OCI-LY7 (cell line): ENCODE data around the gene DNER. TPM values are rescaled to one million over a fixed set of nuclear protein-coding genes. Genes with fewer than 3 reads are reported as not detected.

Experiments
- BruUV-seq: library from RNA; stranded (reverse); fragments of 400-500 nt; replicated peaks from 2 replicates; lab custom pipeline; 2021; lab: Mats Ljungman, UMichigan
- CTCF ChIA-PET: fragments of 300-600 bp; sonication (Branson Sonifier 250); formaldehyde crosslinking; loops from one replicate; lab custom pipeline; 2022; ENCODE audit warnings: antibody characterized with exemption; ENCODE audit not compliant: unreplicated experiment; lab: Charles Lee
- POLR2A ChIA-PET: fragments of 300-600 bp; sonication (Branson Sonifier 250); formaldehyde crosslinking; loops from one replicate; lab custom pipeline; 2022; ENCODE audit warnings: antibody characterized with exemption; lab: Charles Lee
- DNase-seq: peaks from one replicate; pipeline ENCODE4 v3.0.0-alpha.2; 2015; ENCODE audit warnings: low spot score
- H2AFZ ChIP-seq: fragments of 200-600 bp; sonication (generic), shearing (Covaris generic); 2 replicates; pipeline ENCODE4 v1.6.1; 2014; ENCODE audit warnings: mild to moderate bottlenecking, antibody characterized with exemption, low read length, moderate library complexity
- H3K27ac ChIP-seq: fragments of 200-600 bp; sonication (generic); 2 replicates; pipeline ENCODE4 v1.5.1; 2014; ENCODE audit warnings: mixed run types, low read depth, mild to moderate bottlenecking, moderate library complexity, low read length, inconsistent platforms; ENCODE audit not compliant: poor library complexity, severe bottlenecking
- H3K36me3 ChIP-seq: fragments of 200-600 bp; sonication (generic); 2 replicates; pipeline ENCODE4 v1.6.1; 2014; ENCODE audit warnings: mild to moderate bottlenecking, antibody characterized with exemption, low read length, moderate library complexity, mixed read lengths; ENCODE audit not compliant: insufficient read depth
- H3K4me1 ChIP-seq: fragments of 200-600 bp; sonication (generic); 2 replicates; pipeline ENCODE4 v1.5.1; 2014; ENCODE audit warnings: mild to moderate bottlenecking, low read length; ENCODE audit not compliant: insufficient read depth, poor library complexity, severe bottlenecking
- H3K4me2 ChIP-seq: fragments of 200-600 bp; sonication (generic); 2 replicates; pipeline ENCODE4 v1.6.1; 2014; ENCODE audit warnings: mild to moderate bottlenecking, low read length
- H3K4me3 ChIP-seq: fragments of 200-600 bp; sonication (generic); 2 replicates; pipeline ENCODE4 v1.5.1; 2014; ENCODE audit warnings: mild to moderate bottlenecking, low read depth, low read length; ENCODE audit not compliant: poor library complexity, severe bottlenecking
- H3K79me2 ChIP-seq: fragments of 200-600 bp; sonication (generic); 2 replicates; pipeline ENCODE4 v1.6.1; 2016; ENCODE audit warnings: low read depth, mild to moderate bottlenecking, low read length, moderate library complexity, mixed read lengths; ENCODE audit not compliant: insufficient read depth
- H3K9me2 ChIP-seq: fragments of 200-600 bp; sonication (generic); 2 replicates; pipeline ENCODE4 v1.6.1; 2016; ENCODE audit warnings: mild to moderate bottlenecking, low read length, mixed read lengths; ENCODE audit not compliant: insufficient read depth
- H3K9me3 ChIP-seq: fragments of 200-600 bp; sonication (generic); 2 replicates; pipeline ENCODE4 v1.6.1; 2014; ENCODE audit warnings: mild to moderate bottlenecking, mixed run types, low read length, mixed read lengths
- H4K20me1 ChIP-seq: fragments of 200-600 bp; sonication (generic); 2 replicates; pipeline ENCODE4 v1.6.1; 2014; ENCODE audit warnings: mild to moderate bottlenecking, antibody characterized with exemption, low read length, moderate library complexity, mixed read lengths; ENCODE audit not compliant: insufficient read depth
- EZH2phosphoT487 ChIP-seq: fragments of 200-600 bp; sonication (generic); IDR thresholded peaks from 2 replicates; pipeline ENCODE4 v1.6.1; 2018; ENCODE audit warnings: low read depth, borderline replicate concordance, mild to moderate bottlenecking, mixed run types, antibody characterized with exemption, low read length, moderate library complexity, mixed read lengths
- intact Hi-C: fragments of 100-400 bp; cut with micrococcal nuclease; formaldehyde crosslinking; loops from one replicate; pipeline ENCODE4 v1.10.0; 2022; ENCODE audit not compliant: unreplicated experiment
- total RNA-seq, 2 experiments: library from RNA; depleted of rRNA in 1 of 2; stranded (reverse); fragments of >200 nt in 1 of 2; shearing (Covaris generic) in 1 of 2; gene quantifications; 2 replicates each; pipeline ENCODE4 v1.2.3, GENCODE V29; 2014 to 2022
- TF ChIP-seq, protein P1 (sequence below): fragments of 200-600 bp; sonication (generic); conservative IDR thresholded peaks from 2 replicates; pipeline ENCODE4 v1.5.1; 2014; ENCODE audit warnings: mild to moderate bottlenecking, antibody characterized with exemption, low read length, moderate library complexity, mixed read lengths

Gene DNER
- total RNA-seq, 2 experiments from 2014 or later, result not detected

DNA sequence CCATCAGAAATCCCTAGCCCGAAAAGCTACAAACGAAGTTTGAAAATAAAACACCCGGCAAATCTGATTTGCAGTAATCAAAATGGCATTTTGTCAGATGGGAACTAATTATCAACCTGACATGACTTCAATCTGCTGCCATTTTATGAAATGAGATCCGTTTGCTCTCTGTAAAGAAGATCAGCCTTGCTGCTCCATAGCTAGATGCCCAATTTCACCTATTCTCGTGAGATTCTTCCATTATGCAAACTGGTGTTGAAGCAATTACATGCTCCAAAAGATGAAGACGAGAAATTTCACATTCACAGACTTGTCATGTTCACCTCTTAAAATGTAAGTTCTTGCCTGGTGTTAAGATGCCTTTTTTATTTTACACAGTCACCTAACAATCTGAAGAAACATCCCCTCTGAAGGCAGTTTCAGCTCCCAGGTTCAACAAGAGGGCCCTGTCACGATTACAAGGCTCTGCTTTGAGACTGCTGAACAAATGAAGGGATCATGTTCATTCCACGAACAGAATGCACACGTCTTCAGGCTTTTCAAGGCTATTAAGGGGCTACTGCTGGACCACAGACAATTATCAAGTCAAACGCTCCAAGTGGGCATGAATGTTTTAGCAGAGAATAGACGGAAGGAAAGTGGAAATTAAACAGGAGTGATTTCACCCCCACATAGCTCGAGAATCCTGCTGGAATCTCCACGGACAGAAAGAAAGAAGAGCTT lies 270.6 kb downstream of the DNER start:
- no TSS peak for BruUV-seq
- Histone ChIP-seq H4K20me1 (no peaks in the 10 kb centered on the region), H3K36me3 (no peaks in the 10 kb centered on the region), H3K27ac (no peak overlapping the region), H3K9me3 (no peaks in the 10 kb centered on the region), H3K4me1 (no peaks in the 10 kb centered on the region), H3K4me3 (no peak overlapping the region), H2AFZ (no peak overlapping the region), H3K4me2 (no peak overlapping the region), H3K9me2 (no peaks in the 10 kb centered on the region), H3K79me2 (no peaks in the 10 kb centered on the region)
- intact Hi-C loops, result no loop called here
- TF ChIP-seq, protein P1, sequence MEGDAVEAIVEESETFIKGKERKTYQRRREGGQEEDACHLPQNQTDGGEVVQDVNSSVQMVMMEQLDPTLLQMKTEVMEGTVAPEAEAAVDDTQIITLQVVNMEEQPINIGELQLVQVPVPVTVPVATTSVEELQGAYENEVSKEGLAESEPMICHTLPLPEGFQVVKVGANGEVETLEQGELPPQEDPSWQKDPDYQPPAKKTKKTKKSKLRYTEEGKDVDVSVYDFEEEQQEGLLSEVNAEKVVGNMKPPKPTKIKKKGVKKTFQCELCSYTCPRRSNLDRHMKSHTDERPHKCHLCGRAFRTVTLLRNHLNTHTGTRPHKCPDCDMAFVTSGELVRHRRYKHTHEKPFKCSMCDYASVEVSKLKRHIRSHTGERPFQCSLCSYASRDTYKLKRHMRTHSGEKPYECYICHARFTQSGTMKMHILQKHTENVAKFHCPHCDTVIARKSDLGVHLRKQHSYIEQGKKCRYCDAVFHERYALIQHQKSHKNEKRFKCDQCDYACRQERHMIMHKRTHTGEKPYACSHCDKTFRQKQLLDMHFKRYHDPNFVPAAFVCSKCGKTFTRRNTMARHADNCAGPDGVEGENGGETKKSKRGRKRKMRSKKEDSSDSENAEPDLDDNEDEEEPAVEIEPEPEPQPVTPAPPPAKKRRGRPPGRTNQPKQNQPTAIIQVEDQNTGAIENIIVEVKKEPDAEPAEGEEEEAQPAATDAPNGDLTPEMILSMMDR, result no peak
- no peak for TF ChIP-seq EZH2phosphoT487
- CTCF ChIA-PET, result no interaction called here
- POLR2A ChIA-PET, result no interaction called here
- DNase-seq, result no peak

DNA sequence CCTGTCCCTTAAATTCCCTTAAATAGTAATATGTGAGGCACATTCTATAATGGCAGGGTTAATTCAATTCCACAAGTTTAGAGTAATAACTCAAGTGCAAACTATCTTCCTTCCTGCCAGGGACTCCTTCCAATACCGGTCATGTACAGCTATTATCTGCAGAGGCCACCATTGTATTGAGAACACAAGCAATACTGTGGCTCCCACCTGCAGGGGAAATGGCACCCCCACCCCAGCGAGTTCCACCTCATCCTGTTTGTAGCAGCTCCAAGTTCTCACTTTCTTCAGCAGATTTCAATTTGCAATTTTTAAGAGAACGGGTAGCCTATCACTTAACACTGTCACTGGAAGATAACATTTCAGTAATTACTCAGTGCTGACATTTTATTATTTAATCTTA lies 271.2 kb downstream of the DNER start:
- BruUV-seq, result no TSS peak
- Histone ChIP-seq H3K4me1 (no peaks in the 10 kb centered on the region), H2AFZ (no peak overlapping the region), H3K36me3 (no peaks in the 10 kb centered on the region), H4K20me1 (no peaks in the 10 kb centered on the region), H3K4me2 (no peak overlapping the region), H3K79me2 (no peaks in the 10 kb centered on the region), H3K9me2 (no peaks in the 10 kb centered on the region), H3K4me3 (no peak overlapping the region), H3K27ac (no peak overlapping the region), H3K9me3 (no peaks in the 10 kb centered on the region)
- intact Hi-C loops, result no loop called here
- no peak for DNase-seq
- no peak for TF ChIP-seq EZH2phosphoT487
- TF ChIP-seq, protein P1, result no peak
- CTCF ChIA-PET, result no interaction called here
- POLR2A ChIA-PET, result no interaction called here

DNA sequence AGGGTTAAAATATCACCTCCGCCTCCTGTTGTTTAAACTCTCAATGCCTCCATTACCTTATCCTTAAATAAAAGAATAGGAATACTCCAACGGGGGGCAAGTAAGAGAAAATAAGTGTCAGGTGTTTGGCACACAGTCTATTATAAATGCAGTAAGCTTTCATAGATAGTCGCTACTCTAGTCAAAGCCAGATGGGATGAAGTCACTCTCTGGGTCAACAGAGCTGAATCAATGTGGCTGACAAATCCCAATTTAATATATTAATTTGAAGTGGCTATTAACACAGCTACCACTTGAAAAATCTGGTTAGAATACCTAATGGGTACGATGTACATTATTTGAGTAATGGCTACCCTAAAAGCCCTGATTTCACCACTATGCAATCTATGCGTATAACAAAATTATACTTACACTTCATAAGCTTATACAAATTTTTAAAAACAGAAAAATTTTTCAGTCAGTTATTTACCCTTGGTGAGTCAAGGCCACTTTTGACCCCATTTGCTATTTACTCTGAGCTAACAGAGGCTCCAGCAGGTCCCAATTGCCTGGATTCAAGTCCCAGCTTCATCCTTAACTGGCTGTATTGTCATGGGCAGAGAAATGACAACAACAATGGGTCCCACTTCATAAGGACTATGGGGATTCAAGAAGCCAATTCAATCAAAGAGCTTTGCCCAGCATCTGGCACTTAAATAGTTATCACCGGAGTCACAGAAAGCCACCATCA lies 275.8 kb downstream of the DNER start:
- Histone ChIP-seq H3K27ac (no peak overlapping the region), H3K9me2 (no peaks in the 10 kb centered on the region), H3K4me1 (no peaks in the 10 kb centered on the region), H2AFZ (no peak overlapping the region), H3K4me2 (no peak overlapping the region), H3K36me3 (no peaks in the 10 kb centered on the region), H4K20me1 (no peaks in the 10 kb centered on the region), H3K9me3 (no peaks in the 10 kb centered on the region), H3K4me3 (no peak overlapping the region), H3K79me2 (no peaks in the 10 kb centered on the region)
- no peak for TF ChIP-seq EZH2phosphoT487
- TF ChIP-seq, protein P1, result no peak
- DNase-seq, result no peak
- ChIA-PET CTCF (no interaction called here), POLR2A (interaction anchor here (0.5 kb wide), 2 partner anchors 18 to 51 kb away, joined by 4 read pairs; no protein-coding TSS in a partner anchor)
- BruUV-seq, result no TSS peak
- intact Hi-C loops, result no loop called here
